Trophoblast cell (in vitro differentiated cells and primary cell): ENCODE results near the gene CEBPG.
A peak's percentile ranks its signal among the peaks of the same experiment; 100 is the strongest.

Source experiments
- DNase-seq, 2 donors: peaks; one replicate each; pipeline ENCODE4 v3.0.0-alpha.2; 2016
- H2AFZ ChIP-seq: 2 replicates; pipeline ENCODE4 v1.6.1; 2013; ENCODE audit warnings: low read length, moderate library complexity, mild to moderate bottlenecking; ENCODE audit not compliant: insufficient read depth, poor library complexity
- H2AK5ac ChIP-seq: 2 replicates; pipeline ENCODE4 v1.6.1; 2013; ENCODE audit warnings: mild to moderate bottlenecking, low read length
- H2BK120ac ChIP-seq: 2 replicates; pipeline ENCODE4 v1.6.1; 2013; ENCODE audit warnings: low read length, mild to moderate bottlenecking, moderate library complexity; ENCODE audit not compliant: insufficient read depth, poor library complexity
- H2BK12ac ChIP-seq: 2 replicates; pipeline ENCODE4 v1.6.1; 2013; ENCODE audit warnings: mild to moderate bottlenecking, low read length, moderate library complexity
- H2BK5ac ChIP-seq: 2 replicates; pipeline ENCODE4 v1.6.1; 2013; ENCODE audit warnings: low read length, low read depth, moderate library complexity, mild to moderate bottlenecking; ENCODE audit not compliant: poor library complexity
- H3K14ac ChIP-seq: 2 replicates; pipeline ENCODE4 v1.6.1; 2013; ENCODE audit warnings: mild to moderate bottlenecking, low read length
- H3K18ac ChIP-seq: 2 replicates; pipeline ENCODE4 v1.6.1; 2013; ENCODE audit warnings: mild to moderate bottlenecking, low read length
- H3K23ac ChIP-seq: 2 replicates; pipeline ENCODE4 v1.6.1; 2013; ENCODE audit warnings: low read length
- H3K27ac ChIP-seq: 2 replicates; pipeline ENCODE4 v1.5.1; 2013; ENCODE audit warnings: low read depth, mild to moderate bottlenecking, inconsistent platforms, low read length, moderate library complexity
- H3K27me3 ChIP-seq: 2 replicates; pipeline ENCODE4 v1.6.1; 2013; ENCODE audit warnings: inconsistent platforms, mild to moderate bottlenecking, low read length, moderate library complexity; ENCODE audit not compliant: insufficient read depth
- H3K36me3 ChIP-seq, 2 experiments: 1 replicate in 1 of 2; 2 replicates in 1 of 2; pipeline ENCODE4 v1.6.1; 2013; ENCODE audit warnings: low read length in 2 of 2, mild to moderate bottlenecking in 2 of 2, moderate library complexity in 1 of 2; ENCODE audit not compliant: insufficient read depth in 2 of 2, control insufficient read depth in 1 of 2
- H3K4ac ChIP-seq: 2 replicates; pipeline ENCODE4 v1.6.1; 2013; ENCODE audit warnings: low read depth, mild to moderate bottlenecking, low read length, moderate library complexity
- H3K4me1 ChIP-seq, 2 experiments: 1 replicate in 1 of 2; 2 replicates in 1 of 2; pipeline ENCODE4 v1.6.1; 2013; ENCODE audit warnings: low read length in 2 of 2, mild to moderate bottlenecking in 2 of 2, moderate library complexity in 1 of 2; ENCODE audit not compliant: insufficient read depth in 2 of 2, control insufficient read depth in 1 of 2
- H3K4me2 ChIP-seq: 2 replicates; pipeline ENCODE4 v1.6.1; 2013; ENCODE audit warnings: inconsistent platforms, mild to moderate bottlenecking, low read length, moderate library complexity
- H3K4me3 ChIP-seq: 2 replicates; pipeline ENCODE4 v1.5.1; 2013; ENCODE audit warnings: mild to moderate bottlenecking, low read depth, low read length, inconsistent platforms
- H3K79me1 ChIP-seq: one replicate; pipeline ENCODE4 v1.6.1; 2013; ENCODE audit warnings: low read length
- H3K79me2 ChIP-seq: 2 replicates; pipeline ENCODE4 v1.6.1; 2013; ENCODE audit warnings: low read length, mild to moderate bottlenecking; ENCODE audit not compliant: control insufficient read depth, insufficient read depth, poor library complexity
- H3K9ac ChIP-seq: 2 replicates; pipeline ENCODE4 v1.6.1; 2013; ENCODE audit warnings: mild to moderate bottlenecking, low read length
- H3K9me3 ChIP-seq: 2 replicates; pipeline ENCODE4 v1.6.1; 2013; ENCODE audit warnings: low read depth, mild to moderate bottlenecking, control low read depth, inconsistent platforms, low read length; ENCODE audit not compliant: insufficient read depth
- H4K12ac ChIP-seq: 2 replicates; pipeline ENCODE4 v1.6.1; 2013; ENCODE audit warnings: low read depth, mild to moderate bottlenecking, low read length, moderate library complexity
- H4K8ac ChIP-seq: 2 replicates; pipeline ENCODE4 v1.6.1; 2013; ENCODE audit warnings: low read depth, mild to moderate bottlenecking, low read length, moderate library complexity
- H4K91ac ChIP-seq: one replicate; pipeline ENCODE4 v1.6.1; 2013; ENCODE audit warnings: low read depth, mild to moderate bottlenecking, low read length, moderate library complexity
- WGBS: extraction: QIAGEN DNeasy Blood & Tissue Kit; methylation state at CpG from one replicate; pipeline ENCODE4 v1.1.7; 2013; ENCODE audit warnings: missing lambda C conversion rate; ENCODE audit not compliant: insufficient read length, insufficient coverage; ENCODE audit errors: extremely low coverage; 5-methylcytosine and 5-hydroxymethylcytosine counted together

Gene CEBPG

DNA sequence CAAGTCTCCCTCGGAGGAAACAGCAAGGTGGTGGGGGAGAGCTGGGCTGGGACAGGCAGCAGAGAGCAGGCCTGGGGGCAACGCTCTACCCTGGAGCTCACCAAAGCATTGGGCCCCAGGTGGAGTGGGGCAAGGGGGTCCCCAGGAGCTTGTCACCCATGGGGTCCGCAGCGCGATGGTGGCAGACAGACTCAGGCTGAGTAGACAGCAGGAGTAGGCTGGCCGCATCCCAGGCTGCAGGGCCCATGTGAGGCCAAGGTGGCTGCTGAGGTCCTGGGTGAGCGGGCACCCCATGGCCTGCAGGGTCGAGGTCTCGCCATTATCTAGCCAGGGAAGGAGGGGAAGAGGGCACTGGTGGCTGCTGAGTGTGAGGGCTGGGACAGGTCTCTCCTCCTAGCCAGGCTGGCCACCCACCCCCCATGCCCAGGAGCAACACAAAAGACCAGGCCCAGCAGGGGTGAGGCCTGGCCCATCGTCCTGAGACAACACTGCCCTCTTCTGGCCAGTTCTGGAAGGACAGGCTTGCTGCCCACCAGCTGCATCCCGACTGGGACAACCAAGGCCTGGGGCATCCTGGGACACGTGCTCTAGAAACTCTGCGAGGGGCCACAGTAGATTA is 33.1 kb downstream of the CEBPG start:
- H3K4me2 ChIP-seq = no peak overlapping the region
- no CpG with 5 or more reads among the region's 13 CpGs for WGBS
- H3K14ac ChIP-seq = peak overlapping the region; percentile 19
- H2AFZ ChIP-seq = no peak overlapping the region
- no peaks in the 10 kb centered on the region for H3K79me1 ChIP-seq
- DNase-seq = peak; percentile 66 to 80
- peak overlapping the region; percentile 40 for H2AK5ac ChIP-seq
- no peak overlapping the region for H4K91ac ChIP-seq
- peak overlapping the region; percentile 20 for H4K12ac ChIP-seq
- H2BK5ac ChIP-seq = no peak overlapping the region
- H3K23ac ChIP-seq = no peak overlapping the region
- H2BK120ac ChIP-seq = no peak overlapping the region
- H3K27me3 ChIP-seq = no peaks in the 10 kb centered on the region
- H2BK12ac ChIP-seq = peak overlapping the region; percentile 25
- H3K9me3 ChIP-seq = no peaks in the 10 kb centered on the region
- H3K9ac ChIP-seq = no peak overlapping the region
- H3K18ac ChIP-seq = peak overlapping the region; percentile 31
- peak overlapping the region; percentile 55 for H4K8ac ChIP-seq
- H3K4ac ChIP-seq = no peak overlapping the region
- no peak overlapping the region for H3K4me3 ChIP-seq
- peaks cover 0 to 4% of the 10 kb centered on the region in 2 experiments for H3K36me3 ChIP-seq
- no peaks in the 10 kb centered on the region for H3K79me2 ChIP-seq
- peaks cover 0 to 2% of the 10 kb centered on the region in 2 experiments for H3K4me1 ChIP-seq
- H3K27ac ChIP-seq = no peak overlapping the region

DNA sequence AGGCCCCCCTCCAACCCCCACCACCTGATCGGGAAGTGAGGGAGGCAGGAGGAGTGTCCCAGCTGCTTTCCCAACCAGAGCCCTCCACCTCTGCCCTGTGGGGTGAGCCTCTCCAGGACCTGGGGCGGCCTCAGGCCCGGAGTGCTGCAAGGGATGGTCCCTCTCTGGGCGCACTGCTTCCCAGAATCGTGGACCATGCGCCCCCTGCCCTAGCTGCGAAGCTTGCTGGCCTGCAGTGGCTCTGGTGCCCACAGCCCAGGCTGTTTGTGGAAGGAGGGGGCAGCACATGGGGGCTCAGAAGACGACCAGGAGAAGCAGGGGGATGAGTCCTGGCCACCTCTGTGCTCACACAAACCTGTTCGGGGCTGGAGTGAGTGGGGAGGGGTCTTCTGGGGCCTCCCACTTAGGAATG is 33.6 kb downstream of the CEBPG start:
- Histone ChIP-seq H3K36me3 (peaks cover 0 to 4% of the 10 kb centered on the region in 2 experiments), H2AFZ (no peak overlapping the region), H2BK5ac (no peak overlapping the region), H3K27ac (no peak overlapping the region), H2BK120ac (no peak overlapping the region), H4K12ac (no peak overlapping the region), H3K79me1 (no peaks in the 10 kb centered on the region), H3K9me3 (peaks cover 2% of the 10 kb centered on the region), H3K4ac (no peak overlapping the region), H3K9ac (no peak overlapping the region), H3K4me2 (no peak overlapping the region), H2AK5ac (no peak overlapping the region), H3K27me3 (no peaks in the 10 kb centered on the region), H3K79me2 (no peaks in the 10 kb centered on the region), H2BK12ac (no peak overlapping the region), H3K18ac (no peak overlapping the region), H3K4me3 (no peak overlapping the region), H4K8ac (no peak overlapping the region), H3K14ac (no peak overlapping the region), H3K4me1 (peaks cover 0 to 2% of the 10 kb centered on the region in 2 experiments), H4K91ac (no peak overlapping the region), H3K23ac (no peak overlapping the region)
- no peak for DNase-seq
- no CpG with 5 or more reads among the region's 9 CpGs for WGBS

- Histone ChIP-seq H2BK5ac (no peak overlapping the region), H2AK5ac (no peak overlapping the region), H4K8ac (no peak overlapping the region), H3K9me3 (peaks cover 2% of the 10 kb centered on the region), H3K4me3 (no peak overlapping the region), H3K18ac (no peak overlapping the region), H3K27me3 (no peaks in the 10 kb centered on the region), H2AFZ (no peak overlapping the region), H3K23ac (no peak overlapping the region), H3K9ac (no peak overlapping the region), H2BK12ac (no peak overlapping the region), H3K4me1 (peaks cover 0 to 2% of the 10 kb centered on the region in 2 experiments), H3K79me2 (no peaks in the 10 kb centered on the region), H2BK120ac (no peak overlapping the region), H3K14ac (no peak overlapping the region), H3K27ac (no peak overlapping the region), H3K4me2 (no peak overlapping the region), H3K36me3 (peaks cover 0 to 4% of the 10 kb centered on the region in 2 experiments), H3K4ac (no peak overlapping the region), H4K12ac (no peak overlapping the region), H4K91ac (no peak overlapping the region), H3K79me1 (no peaks in the 10 kb centered on the region)
- WGBS = no CpG with 5 or more reads among the region's 12 CpGs
- no peak for DNase-seq
These were observed 34.2 kb downstream of the CEBPG start for GRCh38 chr19:33407716-33408115.

DNA sequence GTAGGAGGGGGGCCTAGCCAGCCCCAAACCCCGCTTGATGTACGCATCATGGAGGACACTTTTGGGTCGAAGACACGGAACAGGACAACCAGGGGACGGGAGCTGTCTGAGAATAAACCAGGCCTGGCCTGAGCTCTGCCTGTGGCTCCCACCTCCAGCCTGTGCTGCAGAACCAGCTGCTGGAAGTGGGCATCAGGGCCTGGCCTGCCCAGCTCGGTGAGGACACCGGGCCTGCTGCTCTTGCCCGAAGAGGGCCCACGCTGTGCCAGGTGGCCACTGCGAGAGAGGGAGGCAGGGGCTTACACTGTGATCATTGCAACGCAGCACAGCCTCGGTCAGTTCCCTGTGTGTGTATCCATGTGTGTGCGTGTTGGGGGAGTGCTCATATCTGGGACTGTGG is 34.6 kb downstream of the CEBPG start:
- Histone ChIP-seq H3K27ac (no peak overlapping the region), H2BK12ac (no peak overlapping the region), H3K4ac (no peak overlapping the region), H3K23ac (no peak overlapping the region), H3K9ac (no peak overlapping the region), H2BK5ac (no peak overlapping the region), H3K79me1 (no peaks in the 10 kb centered on the region), H3K36me3 (peaks cover 0 to 4% of the 10 kb centered on the region in 2 experiments), H3K18ac (no peak overlapping the region), H4K12ac (no peak overlapping the region), H3K4me2 (no peak overlapping the region), H3K14ac (no peak overlapping the region), H3K79me2 (no peaks in the 10 kb centered on the region), H2AK5ac (no peak overlapping the region), H2AFZ (no peak overlapping the region), H2BK120ac (no peak overlapping the region), H3K4me3 (no peak overlapping the region), H4K8ac (no peak overlapping the region), H3K27me3 (no peaks in the 10 kb centered on the region), H4K91ac (no peak overlapping the region), H3K9me3 (peaks cover 2% of the 10 kb centered on the region), H3K4me1 (peaks cover 0 to 2% of the 10 kb centered on the region in 2 experiments)
- no peak for DNase-seq
- no CpG with 5 or more reads among the region's 13 CpGs for WGBS
